ENCODE measurements around the gene OTUB1.
"Not testable (repeated sequence)": the region's sequence is repeated elsewhere in the genome, so short reads cannot be mapped to it uniquely, and the experiment has no call there.

OTUB1 gene

GRCh38 chr11:63961608-63962412 is 24.4 kb upstream of the OTUB1 start:
- no peak overlapping the region for H3K4me3 ChIP-seq (ENCODE audit: low read depth, low read length)
- no peak for TF ChIP-seq CTCF (IDR thresholded peaks at IDR 0.05; ENCODE audit: borderline replicate concordance, insufficient read depth, low read depth, low read length)

- not testable (repeated sequence) for H3K4me3 ChIP-seq (ENCODE audit: low read depth, low read length)
Observed at GRCh38 chr11:63963895-63964294, 22.3 kb upstream of the OTUB1 start.

GRCh38 chr11:63966444-63966843 is 19.8 kb upstream of the OTUB1 start:
- no peak overlapping the region for H3K4me3 ChIP-seq (ENCODE audit: low read depth, low read length)
- TF ChIP-seq CTCF (IDR thresholded peaks at IDR 0.05; ENCODE audit: borderline replicate concordance, insufficient read depth, low read depth, low read length), result no peak

- no peak for TF ChIP-seq CTCF (IDR thresholded peaks at IDR 0.05; ENCODE audit: borderline replicate concordance, insufficient read depth, low read depth, low read length)
- H3K4me3 ChIP-seq (ENCODE audit: low read depth, low read length), result no peak overlapping the region
Observed at GRCh38 chr11:63969461-63969860, 16.8 kb upstream of the OTUB1 start.

- no peak for TF ChIP-seq CTCF (IDR thresholded peaks at IDR 0.05; ENCODE audit: borderline replicate concordance, insufficient read depth, low read depth, low read length)
- H3K4me3 ChIP-seq (ENCODE audit: low read depth, low read length), result no peak overlapping the region
Observed at GRCh38 chr11:63970902-63971301, 15.3 kb upstream of the OTUB1 start.

- not testable (repeated sequence) for H3K4me3 ChIP-seq (ENCODE audit: low read depth, low read length)
Observed at GRCh38 chr11:63973912-63974258, 12.4 kb upstream of the OTUB1 start.

GRCh38 chr11:63974259-63975143 is 11.7 kb upstream of the OTUB1 start, which contains the start of gene COX8A:
Gene COX8A, plus strand, starts transcription at chr11:63974620. Its CDS starts 61 bp downstream, at chr11:63974681.
- TF ChIP-seq CTCF (IDR thresholded peaks at IDR 0.05; ENCODE audit: borderline replicate concordance, insufficient read depth, low read depth, low read length), result 0 out of 2 replicates have a peak, but pooled peaks have one; percentile 1

More at GRCh38 chr11:63974259-63975143, 11.7 kb upstream of the OTUB1 start, which contains the start of gene COX8A:
- peak within 1 kb of the TSS; percentile 97 for H3K4me3 ChIP-seq (ENCODE audit: low read depth, low read length)
